Breast epithelium (tissue), 3 donors: Measurements from ENCODE around the gene CFAP100.

Experiments
- POLR2A ChIP-seq: fragments of 450-650 bp; IDR thresholded peaks from one replicate; pipeline ENCODE4 v1.6.1; 2016; ENCODE audit warnings: antibody characterized with exemption, mild to moderate bottlenecking, moderate library complexity
- POLR2AphosphoS5 ChIP-seq, 3 donors: sonication (generic); formaldehyde crosslinking; IDR thresholded peaks; one replicate each; pipeline ENCODE4 v1.6.1; 2017; ENCODE audit warnings: antibody characterized with exemption in 3 of 3

DNA sequence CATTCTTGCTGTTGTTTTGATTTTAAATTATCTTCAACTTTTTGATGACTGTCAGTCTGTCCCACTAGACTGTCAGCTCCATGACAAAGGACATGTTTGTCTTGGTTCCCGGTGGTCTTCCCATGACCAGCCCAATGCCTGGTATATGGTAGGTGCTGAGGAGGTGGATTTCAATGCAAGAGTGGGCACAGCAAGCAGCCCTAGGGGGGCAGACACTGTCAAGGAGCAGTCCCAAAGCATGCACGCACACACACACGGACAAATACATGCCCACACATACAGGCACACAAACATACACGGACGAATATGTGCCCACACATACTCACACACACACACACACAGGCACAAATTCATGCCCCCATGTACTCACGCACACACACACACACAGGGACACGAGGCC lies 49.5 kb upstream of the CFAP100 start:
- no peak for TF ChIP-seq POLR2A
- TF ChIP-seq POLR2AphosphoS5 (IDR thresholded peaks at IDR 0.05) = no peak
